ENCODE measurements around the gene AOC1.
A peak's percentile ranks its signal among the peaks of the same experiment; 100 is the strongest.
"Not testable (repeated sequence)": the region's sequence is repeated elsewhere in the genome, so short reads cannot be mapped to it uniquely, and the experiment has no call there.

The AOC1 gene

DNA sequence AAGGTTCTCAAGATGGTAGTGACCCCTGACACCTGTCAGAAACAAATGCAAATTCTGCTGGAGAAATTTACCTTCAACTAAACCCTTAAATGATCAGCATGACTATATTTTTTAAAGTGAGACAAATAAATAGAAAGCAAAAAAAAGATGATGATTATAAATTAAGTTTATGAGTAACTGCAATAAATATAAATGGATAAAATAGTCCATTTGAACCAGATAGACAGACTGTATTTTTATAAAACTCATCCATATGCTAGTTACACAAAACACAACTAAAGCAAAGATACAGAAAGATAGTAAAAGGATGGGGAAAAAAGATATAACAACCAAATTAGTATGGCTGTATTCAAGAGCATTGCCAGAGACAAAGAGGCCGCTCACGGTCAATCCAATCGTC lies 45.9 kb upstream of the AOC1 start:
- no peak overlapping the region for H3K18ac ChIP-seq (ENCODE audit: low read length)
- no peak overlapping the region for H3K9ac ChIP-seq (ENCODE audit: low read depth, low read length, poor library complexity)
- H2BK15ac ChIP-seq (ENCODE audit: low read length): no peak overlapping the region
- H3K27ac ChIP-seq (replicated peaks; ENCODE audit: low read length): no peak overlapping the region
- H2AK5ac ChIP-seq (ENCODE audit: low read depth, low read length): no peak overlapping the region
- no peak overlapping the region for H3K4me2 ChIP-seq (ENCODE audit: insufficient read depth, low read length, poor library complexity, severe bottlenecking)
- no peak overlapping the region for H3K23ac ChIP-seq (ENCODE audit: low read depth, low read length, poor library complexity)
- no peaks in the 10 kb centered on the region for H3K4me1 ChIP-seq (ENCODE audit: control insufficient read depth in 2 of 2, insufficient read depth in 1 of 2, low read depth in 1 of 2, low read length in 2 of 2)
- no peak overlapping the region for H2BK12ac ChIP-seq (ENCODE audit: low read length)
- no peak overlapping the region for H3K14ac ChIP-seq (ENCODE audit: low read length)
- no peak overlapping the region for H2BK5ac ChIP-seq (ENCODE audit: low read length)
- no peak overlapping the region for H4K91ac ChIP-seq (ENCODE audit: low read depth, low read length, poor library complexity)
- DNase-seq (ENCODE audit: low spot score): no peak
- H3K4me3 ChIP-seq (ENCODE audit: low read length in 2 of 2): no peak overlapping the region
- no peaks in the 10 kb centered on the region for H3K79me1 ChIP-seq (ENCODE audit: low read depth, low read length)
- no peaks in the 10 kb centered on the region for H3K36me3 ChIP-seq (replicated peaks in 1 of 2; ENCODE audit: control insufficient read depth in 2 of 2, insufficient read depth in 2 of 2, low read length in 2 of 2)
- peaks cover 0 to 24% (median 9%) of the 10 kb centered on the region in 3 experiments for H3K27me3 ChIP-seq (ENCODE audit: control insufficient read depth in 3 of 3, insufficient read depth in 3 of 3, low read depth in 1 of 3, low read length in 3 of 3)
- no peak overlapping the region for H4K8ac ChIP-seq (ENCODE audit: low read depth, low read length)
- peaks cover 0 to 2% of the 10 kb centered on the region in 2 donors for H3K9me3 ChIP-seq (replicated peaks in 1 of 2; ENCODE audit: control insufficient read depth in 2 of 2, insufficient read depth in 1 of 2, low read depth in 1 of 2, low read length in 2 of 2)
- no peak overlapping the region for H2BK120ac ChIP-seq (ENCODE audit: low read depth, low read length)
- no CpG with 5 or more reads among the region's 3 CpGs for WGBS, 2 donors (ENCODE audit: extremely low coverage in 2 of 2, insufficient read length in 2 of 2, insufficient replicate concordance in 1 of 2)
- no peak overlapping the region for H3K4ac ChIP-seq (ENCODE audit: low read length)
- H2AFZ ChIP-seq (ENCODE audit: low read length): no peak overlapping the region

DNA sequence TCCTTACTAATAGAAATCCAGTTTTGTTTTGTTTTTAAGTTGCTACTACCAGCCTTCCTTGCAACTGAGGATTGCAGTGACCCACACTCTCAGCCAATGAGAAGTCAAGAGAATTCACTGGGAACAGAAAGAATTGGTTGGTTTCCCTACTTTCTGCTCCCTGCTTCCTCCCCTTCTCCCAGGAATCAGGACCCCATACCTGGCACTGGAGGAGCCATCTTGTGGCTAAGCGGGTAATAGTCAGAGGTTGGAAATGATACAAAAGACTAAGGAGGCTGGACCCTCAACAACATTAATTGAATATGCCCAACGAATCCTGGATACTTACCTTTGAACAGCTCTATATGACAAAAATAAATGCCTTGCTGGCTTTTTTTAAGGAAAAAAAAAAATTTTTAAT lies 45.5 kb upstream of the AOC1 start:
- H2AK5ac ChIP-seq (ENCODE audit: low read depth, low read length): no peak overlapping the region
- peaks cover 0 to 2% of the 10 kb centered on the region in 2 donors for H3K9me3 ChIP-seq (replicated peaks in 1 of 2; ENCODE audit: control insufficient read depth in 2 of 2, insufficient read depth in 1 of 2, low read depth in 1 of 2, low read length in 2 of 2)
- H3K4me3 ChIP-seq (ENCODE audit: low read length in 2 of 2): no peak overlapping the region
- H2BK5ac ChIP-seq (ENCODE audit: low read length): no peak overlapping the region
- no peak overlapping the region for H2BK12ac ChIP-seq (ENCODE audit: low read length)
- H4K8ac ChIP-seq (ENCODE audit: low read depth, low read length): no peak overlapping the region
- no peaks in the 10 kb centered on the region for H3K79me1 ChIP-seq (ENCODE audit: low read depth, low read length)
- H3K9ac ChIP-seq (ENCODE audit: low read depth, low read length, poor library complexity): no peak overlapping the region
- no peak overlapping the region for H4K91ac ChIP-seq (ENCODE audit: low read depth, low read length, poor library complexity)
- H3K27me3 ChIP-seq (ENCODE audit: control insufficient read depth in 3 of 3, insufficient read depth in 3 of 3, low read depth in 1 of 3, low read length in 3 of 3): peaks cover 0 to 20% (median 6%) of the 10 kb centered on the region in 3 experiments
- no peak overlapping the region for H3K27ac ChIP-seq (replicated peaks; ENCODE audit: low read length)
- H2AFZ ChIP-seq (ENCODE audit: low read length): no peak overlapping the region
- no peak overlapping the region for H3K14ac ChIP-seq (ENCODE audit: low read length)
- H3K4me1 ChIP-seq (ENCODE audit: control insufficient read depth in 2 of 2, insufficient read depth in 1 of 2, low read depth in 1 of 2, low read length in 2 of 2): no peaks in the 10 kb centered on the region
- DNase-seq (ENCODE audit: low spot score): no peak
- no peak overlapping the region for H2BK15ac ChIP-seq (ENCODE audit: low read length)
- WGBS, 2 donors (ENCODE audit: extremely low coverage in 2 of 2, insufficient read length in 2 of 2, insufficient replicate concordance in 1 of 2): no CpG with 5 or more reads among the region's 2 CpGs
- H3K4ac ChIP-seq (ENCODE audit: low read length): no peak overlapping the region
- no peak overlapping the region for H3K4me2 ChIP-seq (ENCODE audit: insufficient read depth, low read length, poor library complexity, severe bottlenecking)
- H2BK120ac ChIP-seq (ENCODE audit: low read depth, low read length): no peak overlapping the region
- H3K23ac ChIP-seq (ENCODE audit: low read depth, low read length, poor library complexity): no peak overlapping the region
- H3K36me3 ChIP-seq (replicated peaks in 1 of 2; ENCODE audit: control insufficient read depth in 2 of 2, insufficient read depth in 2 of 2, low read length in 2 of 2): no peaks in the 10 kb centered on the region
- H3K18ac ChIP-seq (ENCODE audit: low read length): no peak overlapping the region

DNA sequence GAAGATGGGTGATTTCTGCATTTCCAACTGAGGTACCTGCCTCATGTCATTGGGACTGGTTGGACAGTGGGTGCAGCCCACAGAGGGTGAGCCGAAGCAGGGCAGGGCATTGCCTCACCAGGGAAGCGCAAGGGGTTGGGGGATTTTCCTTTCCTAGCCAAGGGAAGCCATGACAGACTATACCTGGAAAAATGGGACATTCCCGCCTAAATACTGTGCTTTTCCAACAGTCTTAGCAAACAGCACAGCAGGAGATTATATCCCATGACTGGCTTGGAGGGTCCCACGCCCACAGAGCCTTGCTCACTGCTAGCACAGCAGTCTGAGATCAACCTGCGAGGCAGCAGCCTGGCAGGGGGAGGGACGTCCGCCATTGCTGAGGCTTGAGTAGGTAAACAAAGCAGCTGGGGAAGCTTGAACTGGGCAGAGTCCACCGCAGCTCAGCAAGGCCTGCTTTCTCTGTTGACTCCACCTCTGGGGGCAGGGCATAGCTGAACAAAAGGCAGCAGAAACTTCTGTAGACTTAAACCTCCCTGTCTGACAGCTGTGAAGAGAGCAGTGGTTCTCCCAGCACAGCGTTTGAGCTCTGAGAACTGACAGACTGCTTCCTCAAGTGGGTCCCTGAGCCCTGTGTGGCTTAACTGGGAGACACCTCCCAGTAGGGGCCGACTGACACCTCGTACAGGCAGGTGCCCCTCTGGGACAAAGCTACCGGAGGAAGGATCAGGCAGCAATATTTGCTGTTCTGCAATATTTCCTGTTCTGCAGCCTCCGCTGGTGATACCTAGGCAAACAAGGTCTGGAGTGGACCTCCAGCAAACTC lies 44.5 kb upstream of the AOC1 start:
- H3K4ac ChIP-seq (ENCODE audit: low read length); H3K36me3 ChIP-seq (replicated peaks in 1 of 2; ENCODE audit: control insufficient read depth in 2 of 2, insufficient read depth in 2 of 2, low read length in 2 of 2); H3K4me1 ChIP-seq (ENCODE audit: control insufficient read depth in 2 of 2, insufficient read depth in 1 of 2, low read depth in 1 of 2, low read length in 2 of 2); H3K79me1 ChIP-seq (ENCODE audit: low read depth, low read length); H4K91ac ChIP-seq (ENCODE audit: low read depth, low read length, poor library complexity); H2BK5ac ChIP-seq (ENCODE audit: low read length); H2BK15ac ChIP-seq (ENCODE audit: low read length); H4K8ac ChIP-seq (ENCODE audit: low read depth, low read length); H3K27ac ChIP-seq (replicated peaks; ENCODE audit: low read length); H3K9me3 ChIP-seq (replicated peaks in 1 of 2; ENCODE audit: control insufficient read depth in 2 of 2, insufficient read depth in 1 of 2, low read depth in 1 of 2, low read length in 2 of 2); H3K23ac ChIP-seq (ENCODE audit: low read depth, low read length, poor library complexity); H2BK12ac ChIP-seq (ENCODE audit: low read length); DNase-seq (ENCODE audit: low spot score); H3K9ac ChIP-seq (ENCODE audit: low read depth, low read length, poor library complexity); H3K14ac ChIP-seq (ENCODE audit: low read length); H2BK120ac ChIP-seq (ENCODE audit: low read depth, low read length); H3K4me2 ChIP-seq (ENCODE audit: insufficient read depth, low read length, poor library complexity, severe bottlenecking); H2AK5ac ChIP-seq (ENCODE audit: low read depth, low read length): not testable (repeated sequence)
- H2AFZ ChIP-seq (ENCODE audit: low read length): peak overlapping the region; percentile 40
- no CpG with 5 or more reads among the region's 13 CpGs for WGBS, 2 donors (ENCODE audit: extremely low coverage in 2 of 2, insufficient read length in 2 of 2, insufficient replicate concordance in 1 of 2)
- peak overlapping the region; percentile 71 for H3K18ac ChIP-seq (ENCODE audit: low read length)
- peaks cover 0 to 10% (median 0%) of the 10 kb centered on the region in 3 experiments for H3K27me3 ChIP-seq (ENCODE audit: control insufficient read depth in 3 of 3, insufficient read depth in 3 of 3, low read depth in 1 of 3, low read length in 3 of 3)
- peak overlapping the region in 1 of 2 donors; percentile 41 for H3K4me3 ChIP-seq (ENCODE audit: low read length in 2 of 2)

DNA sequence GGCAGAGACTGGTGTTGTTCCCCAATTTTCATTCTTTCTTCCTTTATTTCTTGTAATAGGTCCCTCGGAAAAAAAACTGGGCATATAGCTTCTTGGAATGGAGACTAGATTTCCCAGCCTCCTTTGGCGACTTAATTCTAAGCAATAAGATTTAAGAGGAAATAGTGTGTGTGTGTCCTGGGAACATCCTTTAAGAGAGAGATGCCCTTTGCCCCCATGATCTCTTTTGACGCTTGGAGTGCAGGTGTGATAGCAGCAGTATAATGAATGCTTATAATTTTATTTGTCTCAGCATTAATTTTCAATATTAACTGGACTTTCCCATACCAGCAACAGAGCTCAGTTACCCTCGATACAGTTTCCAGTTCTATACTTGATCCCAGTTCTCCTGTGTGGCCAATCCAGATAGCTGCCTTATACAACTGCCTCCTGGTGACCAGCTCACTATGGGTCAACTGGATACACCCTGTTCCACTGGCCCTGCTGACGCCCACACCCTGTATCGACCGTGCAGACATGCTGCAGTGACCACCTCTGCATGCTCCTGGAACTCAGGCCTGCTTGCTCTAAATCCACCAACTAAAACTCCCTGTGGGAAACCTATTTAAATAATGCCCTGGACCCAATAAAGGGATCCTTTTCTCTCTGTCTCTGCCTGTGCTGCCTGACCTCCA lies 37.9 kb upstream of the AOC1 start:
- peak overlapping the region; percentile 59 for H3K27ac ChIP-seq (replicated peaks; ENCODE audit: low read length)
- no peaks in the 10 kb centered on the region for H3K27me3 ChIP-seq (ENCODE audit: control insufficient read depth in 3 of 3, insufficient read depth in 3 of 3, low read depth in 1 of 3, low read length in 3 of 3)
- no peak overlapping the region for H4K91ac ChIP-seq (ENCODE audit: low read depth, low read length, poor library complexity)

More for the DNA sequence above, 37.9 kb upstream of the AOC1 start:
- no peak overlapping the region for H3K4me2 ChIP-seq (ENCODE audit: insufficient read depth, low read length, poor library complexity, severe bottlenecking)
- peaks cover 0 to 1% of the 10 kb centered on the region in 2 donors for H3K4me1 ChIP-seq (ENCODE audit: control insufficient read depth in 2 of 2, insufficient read depth in 1 of 2, low read depth in 1 of 2, low read length in 2 of 2)
- no peak overlapping the region for H3K14ac ChIP-seq (ENCODE audit: low read length)
- no peak for DNase-seq (ENCODE audit: low spot score)
- H3K9me3 ChIP-seq (replicated peaks in 1 of 2; ENCODE audit: control insufficient read depth in 2 of 2, insufficient read depth in 1 of 2, low read depth in 1 of 2, low read length in 2 of 2): no peaks in the 10 kb centered on the region
- no peak overlapping the region for H4K8ac ChIP-seq (ENCODE audit: low read depth, low read length)
- no peak overlapping the region for H3K18ac ChIP-seq (ENCODE audit: low read length)
- H3K36me3 ChIP-seq (replicated peaks in 1 of 2; ENCODE audit: control insufficient read depth in 2 of 2, insufficient read depth in 2 of 2, low read length in 2 of 2): no peaks in the 10 kb centered on the region
- H3K23ac ChIP-seq (ENCODE audit: low read depth, low read length, poor library complexity): no peak overlapping the region
- H3K4me3 ChIP-seq (ENCODE audit: low read length in 2 of 2): no peak overlapping the region
- no peak overlapping the region for H2BK5ac ChIP-seq (ENCODE audit: low read length)
- no peak overlapping the region for H2AK5ac ChIP-seq (ENCODE audit: low read depth, low read length)
- H3K79me1 ChIP-seq (ENCODE audit: low read depth, low read length): no peaks in the 10 kb centered on the region
- WGBS, 2 donors (ENCODE audit: extremely low coverage in 2 of 2, insufficient read length in 2 of 2, insufficient replicate concordance in 1 of 2): no CpG with 5 or more reads among the region's 7 CpGs
- no peak overlapping the region for H3K4ac ChIP-seq (ENCODE audit: low read length)
- H2AFZ ChIP-seq (ENCODE audit: low read length): no peak overlapping the region
- no peak overlapping the region for H3K9ac ChIP-seq (ENCODE audit: low read depth, low read length, poor library complexity)
- no peak overlapping the region for H2BK12ac ChIP-seq (ENCODE audit: low read length)
- H2BK15ac ChIP-seq (ENCODE audit: low read length): no peak overlapping the region
- H2BK120ac ChIP-seq (ENCODE audit: low read depth, low read length): no peak overlapping the region

Data from neuronal stem cell (in vitro differentiated cells).